Rectal smooth muscle tissue (tissue), 1 donor: ENCODE measurements around the gene IFNL2.

Experiments used
- H3K27ac ChIP-seq: one replicate; pipeline ENCODE4 v1.7.0; 2013; ENCODE audit warnings: low read depth, low read length, inconsistent platforms
- H3K27me3 ChIP-seq: one replicate; pipeline ENCODE4 v1.7.0; 2013; ENCODE audit warnings: low read length; ENCODE audit not compliant: control insufficient read depth, insufficient read depth
- H3K36me3 ChIP-seq: one replicate; pipeline ENCODE4 v1.7.0; 2013; ENCODE audit warnings: low read length; ENCODE audit not compliant: control insufficient read depth, insufficient read depth
- H3K4me1 ChIP-seq: one replicate; pipeline ENCODE4 v1.7.0; 2013; ENCODE audit warnings: low read length; ENCODE audit not compliant: control insufficient read depth, insufficient read depth
- H3K4me3 ChIP-seq: one replicate; pipeline ENCODE4 v1.7.0; 2013; ENCODE audit warnings: low read length
- H3K9ac ChIP-seq: one replicate; pipeline ENCODE4 v1.7.0; 2013; ENCODE audit warnings: low read length

The IFNL2 gene

GRCh38 chr19:39282021-39282420, 13.8 kb downstream of the IFNL2 start:
- no peak overlapping the region for H3K9ac ChIP-seq
- H3K27ac ChIP-seq: no peak overlapping the region
- no peaks in the 10 kb centered on the region for H3K27me3 ChIP-seq
- no peak overlapping the region for H3K4me3 ChIP-seq
- no peaks in the 10 kb centered on the region for H3K4me1 ChIP-seq
- H3K36me3 ChIP-seq: no peaks in the 10 kb centered on the region

- Histone ChIP-seq H3K27me3 (no peaks in the 10 kb centered on the region), H3K4me3 (no peak overlapping the region), H3K4me1 (no peaks in the 10 kb centered on the region), H3K36me3 (no peaks in the 10 kb centered on the region), H3K27ac (no peak overlapping the region), H3K9ac (no peak overlapping the region)
Observed at GRCh38 chr19:39284032-39284431, 15.8 kb downstream of the IFNL2 start.

DNA sequence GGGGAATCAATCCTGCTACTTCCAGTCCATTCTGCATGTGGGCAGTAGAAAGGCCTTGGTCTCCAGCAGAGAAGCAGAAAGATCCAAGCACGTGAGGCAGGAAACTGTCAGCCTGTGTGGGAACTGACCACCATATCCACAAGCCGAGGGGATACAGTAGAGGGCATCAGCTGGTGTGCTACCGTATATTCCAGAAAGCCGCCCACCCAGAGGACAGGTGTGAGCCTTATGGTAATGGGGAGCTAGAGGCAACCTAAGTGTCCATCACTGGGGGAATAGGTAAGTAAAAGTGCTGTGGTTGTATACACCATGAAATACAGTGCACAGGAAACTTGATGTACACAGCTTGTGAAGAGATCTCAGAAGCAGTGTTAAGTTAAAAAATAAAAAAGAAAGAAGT, 25.2 kb downstream of the IFNL2 start:
- no peak overlapping the region for H3K27ac ChIP-seq
- H3K4me3 ChIP-seq: no peak overlapping the region
- no peak overlapping the region for H3K9ac ChIP-seq
- no peaks in the 10 kb centered on the region for H3K4me1 ChIP-seq
- H3K36me3 ChIP-seq: no peaks in the 10 kb centered on the region
- H3K27me3 ChIP-seq: no peaks in the 10 kb centered on the region

- H3K27me3 ChIP-seq: no peaks in the 10 kb centered on the region
- H3K4me1 ChIP-seq: no peaks in the 10 kb centered on the region
- H3K9ac ChIP-seq: no peak within 1 kb of the TSS
- no peaks in the 10 kb centered on the region for H3K36me3 ChIP-seq
- no peak within 1 kb of the TSS for H3K27ac ChIP-seq
- no peak within 1 kb of the TSS for H3K4me3 ChIP-seq
Observed at GRCh38 chr19:39296055-39296645, 28.0 kb downstream of the IFNL2 start, which contains the start of gene IFNL1. IFNL1 (plus strand) TSS chr19:39296407; CDS start chr19:39296422, 15 bp downstream.

DNA sequence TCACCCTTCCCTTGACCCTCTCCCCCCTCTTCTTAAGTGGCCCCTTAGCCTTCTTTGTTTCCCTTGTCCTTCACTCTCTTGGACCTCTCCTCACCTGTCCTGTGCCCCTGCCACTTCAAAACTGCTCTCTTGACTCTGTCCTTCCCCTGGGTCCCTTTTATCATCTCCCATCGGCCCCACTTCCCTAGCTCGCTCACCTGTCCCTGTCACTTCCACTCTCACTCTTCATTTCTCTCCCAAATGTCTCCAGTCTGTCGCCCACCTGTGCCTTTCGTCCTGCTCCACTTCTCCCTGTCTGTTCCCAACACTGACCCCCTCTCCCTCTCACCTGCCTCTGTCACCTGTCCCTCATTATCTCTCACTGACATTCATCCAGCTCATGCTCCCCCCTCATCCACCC, 28.7 kb downstream of the IFNL2 start:
- Histone ChIP-seq H3K27ac (no peak overlapping the region), H3K4me1 (no peaks in the 10 kb centered on the region), H3K4me3 (no peak overlapping the region), H3K36me3 (no peaks in the 10 kb centered on the region), H3K9ac (no peak overlapping the region), H3K27me3 (no peaks in the 10 kb centered on the region)

GRCh38 chr19:39297931-39298634, 29.9 kb downstream of the IFNL2 start:
- H3K36me3 ChIP-seq: no peaks in the 10 kb centered on the region
- no peaks in the 10 kb centered on the region for H3K4me1 ChIP-seq
- no peak overlapping the region for H3K27ac ChIP-seq
- H3K4me3 ChIP-seq: no peak overlapping the region
- no peaks in the 10 kb centered on the region for H3K27me3 ChIP-seq
- H3K9ac ChIP-seq: no peak overlapping the region

GRCh38 chr19:39299404-39299803, 31.2 kb downstream of the IFNL2 start:
- Histone ChIP-seq H3K4me3 (no peak overlapping the region), H3K27me3 (no peaks in the 10 kb centered on the region), H3K4me1 (no peaks in the 10 kb centered on the region), H3K9ac (no peak overlapping the region), H3K36me3 (no peaks in the 10 kb centered on the region), H3K27ac (no peak overlapping the region)

DNA sequence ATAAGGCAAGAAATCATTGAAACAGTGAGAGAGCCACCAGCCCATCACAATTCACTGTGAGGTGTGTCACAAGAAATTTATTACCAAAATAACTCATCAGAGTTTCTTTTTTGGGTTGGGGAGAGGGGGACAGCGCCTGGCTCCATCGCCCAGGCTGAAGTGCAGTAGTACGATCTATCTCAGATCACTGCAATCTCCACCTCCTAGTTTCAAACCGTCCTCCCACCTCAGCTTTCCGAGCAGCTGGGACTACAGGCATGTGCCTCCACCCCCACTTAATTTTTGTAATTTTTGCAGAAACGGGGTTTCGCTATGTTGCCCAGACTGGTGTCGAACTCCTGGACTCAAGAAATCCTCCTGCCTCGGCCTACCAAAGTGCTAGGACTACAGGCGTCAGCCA, 31.6 kb downstream of the IFNL2 start:
- no peaks in the 10 kb centered on the region for H3K36me3 ChIP-seq
- H3K27ac ChIP-seq: no peak overlapping the region
- H3K27me3 ChIP-seq: no peaks in the 10 kb centered on the region
- H3K9ac ChIP-seq: no peak overlapping the region
- no peak overlapping the region for H3K4me3 ChIP-seq
- no peaks in the 10 kb centered on the region for H3K4me1 ChIP-seq

DNA sequence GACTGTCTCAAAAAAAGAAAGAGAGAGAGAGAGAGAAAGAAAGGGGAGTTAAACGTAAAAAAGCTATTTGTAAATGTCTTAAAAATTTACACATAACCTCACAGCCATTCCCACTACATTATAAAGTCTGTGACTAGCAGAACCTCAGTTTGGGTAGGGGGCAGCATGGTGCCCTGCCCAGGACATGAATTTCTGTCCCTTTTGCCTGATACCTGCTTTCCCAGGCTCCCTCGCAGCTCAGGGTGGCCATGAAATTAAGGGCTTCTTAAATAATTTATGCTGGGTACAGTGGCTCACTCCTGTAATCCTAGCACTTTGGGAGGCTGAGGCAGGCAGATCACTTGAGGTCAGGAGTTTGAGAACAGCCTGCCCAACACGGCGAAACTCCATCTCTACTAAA, 32.8 kb downstream of the IFNL2 start:
- Histone ChIP-seq H3K36me3 (no peaks in the 10 kb centered on the region), H3K4me1 (no peaks in the 10 kb centered on the region), H3K9ac (no peak overlapping the region), H3K27ac (no peak overlapping the region), H3K4me3 (no peak overlapping the region), H3K27me3 (peaks cover 5% of the 10 kb centered on the region)

- no peak overlapping the region for H3K9ac ChIP-seq
- no peak overlapping the region for H3K27ac ChIP-seq
- no peaks in the 10 kb centered on the region for H3K4me1 ChIP-seq
- H3K4me3 ChIP-seq: no peak overlapping the region
- peaks cover 6% of the 10 kb centered on the region for H3K27me3 ChIP-seq
- H3K36me3 ChIP-seq: no peaks in the 10 kb centered on the region
Observed at GRCh38 chr19:39301562-39301961, 33.4 kb downstream of the IFNL2 start.

DNA sequence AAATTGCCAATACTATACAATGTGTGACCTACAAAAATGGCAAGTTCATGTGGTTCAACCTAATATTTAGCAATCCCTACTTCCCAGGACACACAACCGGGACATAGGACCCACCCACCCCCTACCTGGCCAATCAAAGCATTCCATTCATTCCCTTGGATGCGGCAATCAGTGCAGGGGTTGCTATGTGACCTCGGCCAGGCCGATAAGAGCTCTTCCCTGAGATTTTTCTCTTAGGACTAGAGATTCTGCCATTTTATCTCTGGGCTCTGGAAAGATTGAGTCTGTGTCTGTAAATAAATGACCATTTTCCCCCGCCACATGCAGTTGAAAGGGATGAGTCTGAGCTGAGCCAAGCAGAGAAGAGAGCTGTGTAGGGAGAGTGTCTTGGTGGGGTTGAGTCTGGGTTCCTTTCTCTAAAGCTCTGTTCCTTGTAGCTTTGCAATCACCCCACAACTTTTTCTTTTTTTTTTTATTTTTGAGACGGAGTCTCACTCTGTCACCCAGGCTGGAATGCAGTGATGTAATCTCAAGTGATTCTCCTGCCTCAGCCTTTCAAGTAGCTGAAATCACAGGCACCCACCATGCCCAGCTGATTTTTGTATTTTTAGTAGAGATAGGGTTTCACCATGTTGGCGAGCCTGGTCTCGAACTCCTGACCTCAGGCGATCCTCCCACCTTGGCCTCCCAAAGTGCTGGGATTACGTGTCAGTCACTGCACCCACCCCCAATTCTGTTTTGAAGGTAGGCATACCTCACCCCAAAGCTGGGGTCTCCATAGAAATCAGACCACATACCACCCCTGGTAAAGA, 35.4 kb downstream of the IFNL2 start:
- no peak overlapping the region for H3K9ac ChIP-seq
- no peaks in the 10 kb centered on the region for H3K36me3 ChIP-seq
- H3K27ac ChIP-seq: no peak overlapping the region
- no peaks in the 10 kb centered on the region for H3K4me1 ChIP-seq
- no peak overlapping the region for H3K4me3 ChIP-seq
- H3K27me3 ChIP-seq: peaks cover 13% of the 10 kb centered on the region

DNA sequence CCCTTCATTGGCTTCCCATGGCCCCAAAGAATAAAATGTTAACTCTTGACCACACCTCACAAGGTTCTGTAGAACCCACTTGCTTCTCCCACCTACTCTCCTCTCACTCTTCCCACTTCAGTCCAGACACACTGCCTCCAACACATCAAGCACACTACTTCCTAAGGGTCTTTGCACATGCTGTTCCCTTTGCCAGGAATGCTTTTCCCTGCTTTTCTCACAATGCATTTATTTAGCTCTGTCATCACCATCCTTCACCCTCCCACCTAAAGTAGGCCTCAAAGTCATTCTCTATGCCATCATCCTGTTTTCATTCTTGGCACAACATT, 36.0 kb downstream of the IFNL2 start:
- no peak overlapping the region for H3K27ac ChIP-seq
- H3K27me3 ChIP-seq: peaks cover 13% of the 10 kb centered on the region
- no peaks in the 10 kb centered on the region for H3K4me1 ChIP-seq
- no peak overlapping the region for H3K4me3 ChIP-seq
- H3K36me3 ChIP-seq: no peaks in the 10 kb centered on the region
- H3K9ac ChIP-seq: no peak overlapping the region
